Sigmoid colon (tissue), 4 donors: ENCODE data around the gene NDP.

Source experiments
- POLR2A ChIP-seq, 2 donors: fragments of 450-650 bp; IDR thresholded peaks; one replicate each; pipeline ENCODE4 v1.6.1; 2016; ENCODE audit warnings: antibody characterized with exemption in 2 of 2, mild to moderate bottlenecking in 2 of 2, moderate library complexity in 2 of 2
- POLR2AphosphoS5 ChIP-seq, 4 donors: sonication (generic); formaldehyde crosslinking; IDR thresholded peaks; one replicate each; pipeline ENCODE4 v1.6.1; 2017; ENCODE audit warnings: antibody characterized with exemption in 4 of 4
- TF ChIP-seq, protein P1 (sequence below), 4 experiments: fragments of 450-650 bp in 3 of 4; fragments of 200-600 bp in 1 of 4; IDR thresholded peaks; one replicate each; pipeline ENCODE4 v1.5.1; 2016 to 2019; ENCODE audit warnings: antibody characterized with exemption in 4 of 4, mild to moderate bottlenecking in 3 of 4, moderate library complexity in 2 of 4

DNA sequence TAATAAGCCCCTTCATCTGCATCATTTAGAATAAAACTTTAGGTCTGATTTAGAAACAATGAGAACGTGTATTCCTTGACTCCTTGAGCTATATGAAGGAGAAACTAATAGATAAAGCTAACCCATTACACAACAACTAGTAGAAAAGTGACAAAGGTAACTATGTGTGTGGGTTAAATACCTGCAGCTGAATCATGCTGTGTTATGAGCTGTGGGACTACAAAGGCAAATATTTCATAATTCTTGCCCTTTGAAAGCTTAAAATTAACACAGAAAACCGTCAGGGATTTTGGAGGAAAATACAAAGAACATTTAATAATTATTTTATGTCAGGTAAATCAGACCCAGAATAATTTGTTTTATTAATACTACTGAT lies 898 bp upstream of the NDP start:
- TF ChIP-seq, protein P1, sequence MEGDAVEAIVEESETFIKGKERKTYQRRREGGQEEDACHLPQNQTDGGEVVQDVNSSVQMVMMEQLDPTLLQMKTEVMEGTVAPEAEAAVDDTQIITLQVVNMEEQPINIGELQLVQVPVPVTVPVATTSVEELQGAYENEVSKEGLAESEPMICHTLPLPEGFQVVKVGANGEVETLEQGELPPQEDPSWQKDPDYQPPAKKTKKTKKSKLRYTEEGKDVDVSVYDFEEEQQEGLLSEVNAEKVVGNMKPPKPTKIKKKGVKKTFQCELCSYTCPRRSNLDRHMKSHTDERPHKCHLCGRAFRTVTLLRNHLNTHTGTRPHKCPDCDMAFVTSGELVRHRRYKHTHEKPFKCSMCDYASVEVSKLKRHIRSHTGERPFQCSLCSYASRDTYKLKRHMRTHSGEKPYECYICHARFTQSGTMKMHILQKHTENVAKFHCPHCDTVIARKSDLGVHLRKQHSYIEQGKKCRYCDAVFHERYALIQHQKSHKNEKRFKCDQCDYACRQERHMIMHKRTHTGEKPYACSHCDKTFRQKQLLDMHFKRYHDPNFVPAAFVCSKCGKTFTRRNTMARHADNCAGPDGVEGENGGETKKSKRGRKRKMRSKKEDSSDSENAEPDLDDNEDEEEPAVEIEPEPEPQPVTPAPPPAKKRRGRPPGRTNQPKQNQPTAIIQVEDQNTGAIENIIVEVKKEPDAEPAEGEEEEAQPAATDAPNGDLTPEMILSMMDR (IDR thresholded peaks at IDR 0.05): no peak
- no peak for TF ChIP-seq POLR2AphosphoS5 (IDR thresholded peaks at IDR 0.05)
- no peak for TF ChIP-seq POLR2A (IDR thresholded peaks at IDR 0.05)
